Activated CD8-positive, alpha-beta memory T cell treated with anti-CD3 and anti-CD28 coated beads, Interleukin-2, amount 10 ng/mL, durations not matched to agents 7 days and 5 days (primary cell): ENCODE results near the gene MC1R. TPM values are rescaled to one million over a fixed set of nuclear protein-coding genes. Genes with fewer than 3 reads are reported as not detected.

Experiments used
- total RNA-seq, 2 experiments: library from RNA; stranded (reverse); gene quantifications; one replicate each; pipeline ENCODE4 v1.2.3, GENCODE V29; 2021

The MC1R gene
- total RNA-seq, 2 experiments from 2014 or later, result 2.6 to 4.1 TPM

Other genes starting within 250 kb of the MC1R start
- 10 to 100 TPM; 80.5 to 94.2 TPM for gene CDK10, start 232.2 kb upstream of the MC1R start, total RNA-seq
- gene SPATA2L, start 217.2 kb upstream of the MC1R start, total RNA-seq, result 1 to 10 TPM; 5.8 to 7.4 TPM
- 1 to 10 TPM; 3.6 to 4.6 TPM for gene VPS9D1, start 198.0 kb upstream of the MC1R start, total RNA-seq
- gene ZNF276, start 197.3 kb upstream of the MC1R start, total RNA-seq, result 10 to 100 TPM; 38.0 to 58.1 TPM
- gene FANCA, start 102.2 kb upstream of the MC1R start, total RNA-seq, result 100 to 1,000 TPM; 135 to 202 TPM
- gene SPIRE2, start 90.4 kb upstream of the MC1R start, total RNA-seq, result under 1 TPM; 0.44 to 0.80 TPM
- gene TCF25, start 45.3 kb upstream of the MC1R start, total RNA-seq, result 100 to 1,000 TPM; 181 to 216 TPM
- 1 to 10 TPM; 3.6 to 5.0 TPM for gene TUBB3, start 4.5 kb downstream of the MC1R start, total RNA-seq
- 10 to 100 TPM; 26.7 to 27.7 TPM for gene DEF8, start 29.9 kb downstream of the MC1R start, total RNA-seq
- not detected for gene DBNDD1, start 100.6 kb downstream of the MC1R start, total RNA-seq
- not detected for gene PRDM7, start 158.5 kb downstream of the MC1R start, total RNA-seq